ENCODE results near the gene WSB1.
A peak's percentile ranks its signal among the peaks of the same experiment; 100 is the strongest.
"Not testable (repeated sequence)": the region's sequence is repeated elsewhere in the genome, so short reads cannot be mapped to it uniquely, and the experiment has no call there.

Gene WSB1

DNA sequence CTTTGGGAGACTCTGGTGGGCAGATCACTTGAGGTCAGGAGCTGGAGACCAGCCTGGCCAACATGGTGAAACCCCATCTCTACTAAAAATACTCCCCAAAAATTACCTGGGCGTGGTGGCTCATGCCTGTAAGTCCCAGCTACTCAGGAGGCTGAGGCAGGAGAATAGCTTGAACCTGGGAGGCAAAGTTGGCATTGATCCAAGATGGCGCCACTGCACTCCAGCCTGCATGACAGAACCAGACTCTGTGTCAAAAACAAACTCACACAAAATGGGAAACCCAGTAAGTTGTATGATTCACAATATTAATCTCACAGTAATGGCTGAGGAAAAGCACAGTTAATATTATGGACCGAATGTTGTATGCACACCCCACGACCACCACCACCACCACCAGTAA lies 24.3 kb downstream of the WSB1 start:
- no peak for DNase-seq

DNA sequence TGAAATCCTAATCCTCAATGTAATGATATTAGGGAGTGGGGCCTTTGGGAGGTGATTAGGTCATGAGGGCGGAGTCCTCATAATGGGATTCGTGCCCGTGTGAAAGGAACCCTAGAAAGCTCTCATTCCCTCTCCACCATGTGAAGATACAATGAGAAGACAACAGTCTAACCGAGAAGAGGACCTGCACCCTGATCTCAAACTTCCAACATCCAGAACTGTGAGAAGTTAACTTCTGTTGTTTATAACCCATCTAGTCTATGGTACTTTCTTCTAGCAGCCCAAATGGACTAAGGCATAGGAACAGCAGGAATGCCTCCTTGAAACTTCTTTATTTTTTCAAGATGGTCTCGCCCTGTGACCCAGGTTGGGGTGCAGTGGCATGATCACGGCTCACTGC lies 24.7 kb downstream of the WSB1 start:
- DNase-seq: no peak

DNA sequence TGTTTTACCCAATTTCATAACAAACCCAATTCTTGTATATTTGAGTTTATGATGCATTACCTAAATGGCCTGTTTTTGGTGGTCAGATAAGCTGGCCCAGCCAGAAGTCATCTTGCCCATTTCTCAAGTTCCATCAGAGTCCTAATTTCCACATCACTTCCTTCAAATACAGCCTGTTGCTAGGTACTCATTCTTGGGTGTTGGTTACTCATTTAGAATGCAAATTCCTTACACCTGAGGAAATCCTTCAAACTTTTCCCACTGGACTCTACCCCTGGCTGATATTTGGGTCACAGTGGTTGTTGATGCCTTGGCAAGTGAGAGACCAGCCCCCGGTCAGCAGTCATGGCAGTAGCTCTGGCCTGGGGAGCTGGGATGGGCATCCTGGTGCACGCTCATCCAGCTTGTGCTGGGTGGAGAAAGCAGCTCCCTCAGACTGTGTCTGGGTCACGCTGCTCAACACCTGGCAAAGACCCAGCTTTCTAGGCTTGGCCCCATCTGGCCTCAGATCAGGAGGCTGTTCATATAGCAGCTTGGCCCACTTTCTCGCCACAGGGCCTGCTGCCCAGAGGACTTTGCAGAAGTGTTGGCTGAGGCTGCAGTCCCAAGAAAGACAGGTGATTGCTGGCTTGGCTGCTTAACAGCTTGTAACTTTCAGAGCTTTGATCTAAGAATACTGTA lies 25.8 kb downstream of the WSB1 start:
- DNase-seq: no peak

DNA sequence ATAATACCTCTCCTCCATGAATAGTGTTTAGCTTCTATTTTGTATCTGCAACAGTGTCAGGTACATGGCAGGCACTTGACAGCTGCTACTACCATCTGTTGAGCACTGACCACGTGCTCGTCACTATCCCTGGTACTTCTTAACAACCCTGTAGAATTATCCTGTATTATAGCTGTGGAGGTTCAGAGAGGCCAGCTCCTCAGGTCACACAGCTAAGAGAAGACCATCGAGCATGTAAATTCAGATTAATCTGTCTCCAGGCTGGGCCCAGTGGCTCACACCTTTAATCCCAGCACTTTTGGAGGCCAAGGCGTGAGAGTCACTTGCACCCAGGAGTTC lies 26.3 kb downstream of the WSB1 start:
- DNase-seq: no peak

DNA sequence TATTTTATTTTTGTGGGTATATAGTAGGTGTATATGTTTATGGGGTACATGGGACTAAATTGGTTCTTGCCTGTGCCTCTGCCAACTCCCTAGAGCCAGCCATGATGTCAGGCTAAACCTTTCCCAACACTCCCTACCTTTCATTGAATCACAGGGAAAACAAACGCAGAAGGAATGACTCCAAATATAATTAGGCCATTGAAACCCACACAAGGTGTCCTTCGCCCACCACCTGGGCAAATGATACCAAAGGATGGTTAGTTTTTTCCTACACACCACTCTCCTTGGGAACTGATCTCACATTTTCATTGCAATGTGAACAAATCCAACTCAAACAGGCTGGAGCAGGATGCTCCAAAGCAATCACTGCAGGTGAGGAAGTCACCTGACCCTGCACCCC lies 27.5 kb downstream of the WSB1 start:
- no peak for DNase-seq

DNA sequence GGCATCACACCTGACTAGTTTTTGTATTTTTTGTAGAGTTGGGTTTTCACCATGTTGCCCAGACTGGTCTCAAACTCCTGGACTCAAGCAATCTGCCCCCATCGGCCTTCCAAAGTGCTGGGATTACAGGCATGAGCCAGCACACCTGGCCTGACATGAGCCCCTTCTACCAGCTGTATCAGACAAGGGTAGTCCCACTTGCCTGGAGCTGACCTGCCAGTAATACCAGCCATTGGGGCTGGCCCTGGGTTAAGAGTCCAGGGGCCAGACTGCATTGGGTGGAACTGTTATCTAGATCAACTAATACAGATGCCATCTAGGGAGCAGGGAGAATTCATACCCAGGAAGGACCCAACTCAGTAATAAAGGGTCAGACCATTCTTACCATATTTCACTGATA lies 28.1 kb downstream of the WSB1 start:
- DNase-seq: no peak

DNA sequence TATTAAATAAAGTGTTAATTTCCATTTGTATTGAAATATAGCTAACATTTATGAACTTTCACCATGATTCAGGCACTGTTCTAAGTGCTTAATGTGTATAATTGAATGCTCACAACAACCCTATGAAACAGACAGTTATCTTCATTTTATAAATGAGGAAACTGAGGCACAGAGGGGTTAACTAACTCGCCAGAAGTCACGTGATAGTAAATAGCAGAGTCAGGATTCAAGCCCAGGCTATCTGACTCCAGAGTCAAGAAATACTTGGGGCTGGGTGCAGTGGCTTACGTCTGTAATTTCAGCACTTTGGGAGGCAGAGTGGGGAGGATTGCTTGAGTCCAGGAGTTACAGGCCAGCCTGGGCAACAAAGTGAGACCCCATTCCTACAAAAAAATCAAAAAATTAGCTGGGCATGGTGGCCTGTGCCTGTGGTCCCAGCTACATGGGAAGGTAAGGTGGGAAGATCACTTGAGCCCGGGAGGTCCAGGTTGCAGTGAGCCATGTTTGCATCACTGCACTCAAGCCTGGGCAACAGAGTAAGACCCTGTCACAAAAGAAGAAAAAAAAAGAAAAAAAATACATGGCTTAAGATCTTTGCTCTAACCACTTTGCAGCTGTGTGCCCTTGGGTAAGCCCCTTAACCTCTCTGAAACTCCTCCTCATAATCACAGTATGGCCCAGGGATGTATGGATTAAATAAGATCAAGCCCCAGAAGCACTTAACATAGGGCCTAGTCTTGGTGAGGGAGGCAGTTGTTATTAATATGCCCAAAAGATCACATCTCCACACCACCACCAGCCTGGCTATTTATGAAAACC lies 29.0 kb downstream of the WSB1 start:
- DNase-seq: no peak

DNA sequence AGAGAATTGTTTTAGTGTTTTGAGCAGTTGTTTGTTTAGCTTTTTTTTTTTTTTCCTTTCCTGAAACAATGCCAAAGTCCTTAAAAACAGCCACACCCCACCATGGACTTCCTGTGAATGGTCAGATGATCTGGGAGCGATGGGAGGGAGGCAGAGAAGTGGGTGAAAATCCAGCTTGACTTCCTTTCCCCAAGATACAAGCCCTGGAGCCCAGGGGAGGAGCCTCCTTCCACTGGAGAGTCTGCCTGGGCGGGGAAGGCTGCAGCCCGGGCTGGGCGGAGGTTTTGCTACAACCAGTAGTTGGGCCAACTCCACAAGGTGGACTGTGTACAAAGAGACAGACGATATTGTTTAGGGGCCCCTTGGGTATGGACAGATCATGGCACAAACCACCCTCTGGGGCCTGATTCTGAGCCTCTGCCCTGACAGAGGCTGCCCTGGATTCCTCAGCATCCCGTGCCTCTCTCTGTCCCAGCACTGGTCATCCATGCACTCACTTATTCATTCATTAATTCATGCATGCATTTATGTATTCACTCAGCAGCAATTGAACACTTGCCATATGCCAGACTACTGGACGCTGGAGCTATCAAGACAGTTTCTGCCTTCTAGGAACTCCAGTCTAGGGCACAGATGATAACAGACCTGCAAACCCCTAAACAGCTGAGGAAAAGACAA lies 29.8 kb downstream of the WSB1 start:
- DNase-seq: no peak

DNA sequence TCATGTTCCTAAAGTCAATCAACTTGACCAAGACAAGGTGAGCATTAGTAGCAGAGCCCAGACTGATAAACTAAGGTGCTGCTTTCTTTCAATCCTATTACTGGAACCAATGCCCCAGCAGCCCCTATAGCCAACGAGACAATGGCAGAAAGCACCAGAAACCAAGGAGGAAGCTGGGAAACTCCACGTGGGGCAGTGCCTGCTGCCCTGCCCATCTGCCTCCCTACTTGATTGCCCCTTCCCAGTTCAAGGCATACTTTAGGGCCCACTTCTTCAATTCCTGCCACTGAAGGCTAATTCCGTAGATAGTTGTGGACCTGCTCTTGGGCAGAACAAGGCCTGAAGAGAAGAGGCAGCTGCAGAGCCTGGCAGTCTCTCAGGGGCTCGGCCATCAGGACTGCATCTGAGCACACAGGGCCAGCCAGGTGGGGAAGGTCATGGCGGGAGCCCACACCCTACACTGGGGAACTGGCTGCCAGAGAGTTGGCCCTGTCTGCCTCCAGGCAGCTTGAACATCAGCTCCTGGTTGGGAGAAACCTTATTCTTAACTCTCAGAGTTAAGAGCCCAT lies 30.9 kb downstream of the WSB1 start:
- DNase-seq: no peak

DNA sequence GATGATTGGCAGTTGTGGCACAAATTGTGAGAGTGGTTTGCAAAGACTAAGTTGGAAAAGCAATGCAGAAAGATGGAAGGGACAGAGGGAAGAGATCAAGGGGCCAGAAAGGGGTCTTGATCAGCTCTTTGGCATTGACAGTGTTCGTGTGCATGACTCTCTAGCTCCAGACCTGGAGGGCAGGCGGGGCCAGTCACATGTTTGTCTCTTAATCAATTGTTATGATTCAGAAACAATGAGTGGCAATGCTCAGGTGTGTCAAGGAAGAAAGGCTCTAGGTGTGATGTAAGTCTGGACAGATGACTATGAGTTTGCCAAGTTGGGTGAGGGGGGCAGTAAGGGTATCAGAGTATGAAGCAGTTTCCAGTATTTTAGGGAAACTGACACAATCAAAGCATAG lies 32.1 kb downstream of the WSB1 start:
- DNase-seq: no peak

DNA sequence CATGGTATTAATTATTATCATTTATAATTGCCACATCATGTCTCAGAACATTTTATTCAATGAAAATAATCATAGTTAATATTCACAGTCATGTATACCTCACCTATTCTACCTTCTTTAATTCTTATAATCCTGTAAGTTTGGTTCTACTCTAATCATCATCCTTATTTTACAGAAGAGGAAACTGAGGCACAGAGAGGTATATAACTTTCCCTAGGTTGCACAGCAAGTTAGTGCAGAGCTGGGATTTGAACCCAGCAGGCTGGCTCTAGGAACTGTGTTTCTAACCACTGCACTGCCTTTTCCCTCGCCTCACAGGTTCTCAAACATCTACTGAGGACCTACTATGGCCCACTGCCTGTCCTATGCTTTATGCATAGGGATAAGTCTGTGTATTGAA lies 32.7 kb downstream of the WSB1 start:
- no peak for DNase-seq

DNA sequence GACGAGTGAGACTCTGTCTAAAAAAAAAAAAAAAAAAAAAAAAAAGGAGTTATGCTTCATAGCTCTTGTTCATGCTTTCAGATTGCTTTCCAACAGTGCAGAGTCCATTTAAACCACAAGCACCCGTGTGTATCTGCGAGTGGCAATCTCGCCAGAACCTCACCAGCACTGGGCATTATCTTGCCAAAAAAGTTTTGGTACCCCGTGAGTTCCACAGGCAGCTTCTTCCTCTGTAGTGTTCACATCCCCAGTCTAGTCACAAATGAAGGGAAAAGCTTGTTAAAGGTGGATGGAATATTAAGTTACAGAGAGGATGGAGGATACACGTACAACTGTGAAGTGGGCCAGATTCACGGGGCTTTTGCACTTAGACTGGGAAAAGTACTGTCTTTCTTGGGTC lies 33.5 kb downstream of the WSB1 start:
- no peak for DNase-seq

DNA sequence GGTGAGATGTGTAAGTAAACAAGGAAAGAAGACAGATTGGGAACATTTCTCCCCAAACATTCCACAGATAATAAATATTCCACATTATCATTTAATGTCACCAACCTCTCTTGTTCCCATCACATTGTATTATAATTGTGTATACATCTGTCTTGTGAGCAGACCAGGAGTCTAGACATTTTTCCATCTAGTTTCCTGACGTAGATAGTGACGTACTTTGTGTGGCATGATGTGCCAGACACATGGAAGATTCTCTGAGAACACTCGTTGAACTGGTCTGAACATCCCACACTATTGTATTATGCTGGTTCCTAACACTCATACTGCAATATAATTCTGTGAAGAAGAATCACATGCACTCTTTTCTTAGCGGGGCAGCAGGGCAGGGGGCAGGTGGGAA lies 34.0 kb downstream of the WSB1 start:
- no peak for DNase-seq

DNA sequence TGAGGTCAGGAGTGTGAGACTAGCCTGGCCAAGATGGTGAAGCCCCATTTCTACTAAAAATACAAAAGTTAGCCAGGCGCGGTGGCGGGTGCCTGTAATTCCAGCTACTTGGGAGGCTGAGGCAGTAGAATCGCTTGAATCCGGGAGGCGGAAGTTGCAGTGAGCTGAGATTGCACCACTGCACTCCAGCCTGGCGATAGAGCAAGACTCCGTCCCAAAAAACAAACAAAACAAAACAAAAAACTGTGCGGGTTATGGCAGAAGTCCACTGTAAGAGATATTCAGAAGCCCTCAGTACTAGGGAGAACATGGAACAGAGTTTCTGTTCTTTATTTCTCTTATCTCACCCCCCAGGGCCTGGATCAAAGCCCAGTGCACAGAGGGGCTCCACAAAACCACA lies 34.8 kb downstream of the WSB1 start:
- not testable (repeated sequence) for DNase-seq

DNA sequence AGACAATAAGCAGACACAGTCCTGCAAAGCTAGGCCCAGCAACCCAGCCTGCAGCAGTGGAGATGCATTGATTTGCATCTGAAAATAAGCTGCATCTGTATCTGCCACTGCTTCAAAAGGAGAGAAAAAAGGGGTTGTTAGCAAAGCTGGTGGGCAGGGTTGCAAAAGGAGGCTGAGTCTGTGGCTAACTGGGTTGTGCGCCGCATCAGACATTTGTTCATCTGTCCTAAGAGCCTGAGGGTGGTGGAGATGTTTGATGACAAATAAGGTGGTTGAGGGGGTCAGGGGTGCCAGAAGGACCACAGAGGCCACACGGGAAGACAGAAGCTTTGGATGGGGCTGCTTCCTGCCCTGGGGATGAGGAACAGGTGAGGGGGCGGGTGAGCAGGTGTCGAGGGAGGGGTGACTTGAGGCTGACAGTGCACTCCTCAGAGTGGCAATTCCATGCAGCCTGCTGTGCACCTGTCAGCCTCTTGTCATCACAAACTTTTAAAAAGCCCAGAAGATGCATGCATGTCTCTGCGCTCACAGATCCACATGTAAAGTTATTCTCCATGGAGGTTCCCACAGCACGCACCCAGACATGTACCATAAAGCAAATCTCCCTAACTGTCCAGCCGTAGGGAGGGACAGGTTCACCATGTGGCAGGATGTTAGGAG lies 35.4 kb downstream of the WSB1 start:
- no peak for DNase-seq

DNA sequence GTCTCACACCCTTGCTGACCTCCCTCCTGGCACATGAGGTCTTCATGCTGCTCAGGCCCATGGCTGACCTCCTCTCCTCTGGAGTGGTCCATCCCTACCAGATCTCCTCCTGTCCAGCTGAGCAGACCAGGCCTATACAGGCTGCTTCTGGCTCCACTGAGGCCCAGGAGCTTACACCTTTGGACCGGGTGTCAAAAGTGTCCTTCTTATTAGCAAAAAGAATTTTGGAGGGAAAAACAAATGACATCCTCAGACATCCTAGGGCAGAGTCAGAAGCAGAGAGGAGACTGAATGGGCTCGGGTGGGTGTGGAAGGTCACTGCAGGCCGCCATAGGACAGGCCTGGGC lies 38.1 kb downstream of the WSB1 start:
- DNase-seq: no peak

DNA sequence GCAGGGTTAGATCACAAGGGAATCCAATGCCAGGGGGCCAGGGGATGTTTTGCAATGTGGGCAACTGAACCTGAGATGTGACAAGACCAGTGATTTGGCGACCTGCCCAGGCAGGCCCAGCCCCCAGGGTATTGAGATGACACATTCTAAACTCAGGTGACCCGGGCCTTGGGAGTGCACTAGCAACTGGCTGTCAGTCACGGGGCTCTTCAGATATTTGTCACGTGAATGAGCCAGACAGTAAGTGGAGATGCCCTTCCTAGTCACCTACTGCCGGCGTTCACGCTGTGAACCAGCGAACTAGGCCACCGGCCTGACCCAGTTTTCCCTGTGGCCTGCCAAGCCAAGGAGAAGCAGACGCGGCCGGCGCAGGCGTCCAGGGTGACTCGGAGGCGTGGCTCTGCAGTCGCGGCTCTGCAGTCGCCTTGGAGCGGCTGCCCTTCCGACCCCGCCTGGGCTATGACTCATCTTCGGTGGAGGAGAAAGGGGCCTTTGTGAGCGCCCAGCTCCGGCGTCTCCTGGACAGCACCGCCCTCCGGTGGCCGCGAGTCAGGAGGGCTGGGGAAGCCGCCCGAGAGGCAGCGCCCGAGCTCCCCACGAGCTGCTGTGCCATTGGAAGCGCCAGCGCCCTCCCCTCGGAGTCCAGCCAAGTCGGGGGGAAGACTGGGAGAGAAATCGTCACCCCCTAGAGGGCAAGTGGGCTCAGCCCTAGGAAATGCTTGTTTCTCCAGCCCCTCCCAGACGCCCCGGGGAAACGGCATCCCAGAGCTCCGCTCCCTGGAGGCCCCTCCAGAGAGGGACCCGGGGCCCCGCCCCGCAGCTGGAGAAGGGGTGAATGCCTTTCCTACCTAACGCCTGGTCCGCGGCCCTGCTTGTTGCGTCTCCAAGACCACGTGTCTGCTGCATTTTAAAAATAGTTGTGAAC lies 38.8 kb downstream of the WSB1 start:
- peak; percentile 72 to 77 for DNase-seq

DNA sequence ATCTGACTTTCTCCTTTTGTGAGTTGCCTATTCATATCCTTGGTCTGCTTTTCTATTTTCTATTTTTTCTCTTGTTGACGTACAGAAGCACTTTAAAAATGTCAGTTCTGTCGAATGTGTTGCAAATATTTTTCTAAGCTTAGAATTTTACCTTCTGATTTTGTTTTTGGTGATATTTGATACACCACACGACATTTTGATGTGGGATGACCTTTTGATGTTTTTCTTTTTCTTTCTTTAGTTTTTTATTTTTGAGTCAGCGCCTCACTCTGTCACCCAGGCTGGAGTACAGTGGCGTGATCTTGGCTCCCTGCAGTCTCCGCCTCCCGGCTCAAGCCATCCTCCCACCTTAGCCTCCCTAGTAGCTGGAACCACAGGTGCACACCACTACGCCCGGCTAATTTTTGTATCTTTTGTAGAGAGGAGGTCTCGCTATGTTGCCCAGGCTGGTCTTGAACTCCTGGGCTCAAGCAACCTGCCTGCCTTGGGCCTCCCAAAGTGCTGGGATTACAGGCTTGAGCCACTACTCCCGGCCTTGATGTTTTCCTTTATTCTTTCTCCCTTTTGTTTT lies 39.6 kb downstream of the WSB1 start:
- DNase-seq: no peak

DNA sequence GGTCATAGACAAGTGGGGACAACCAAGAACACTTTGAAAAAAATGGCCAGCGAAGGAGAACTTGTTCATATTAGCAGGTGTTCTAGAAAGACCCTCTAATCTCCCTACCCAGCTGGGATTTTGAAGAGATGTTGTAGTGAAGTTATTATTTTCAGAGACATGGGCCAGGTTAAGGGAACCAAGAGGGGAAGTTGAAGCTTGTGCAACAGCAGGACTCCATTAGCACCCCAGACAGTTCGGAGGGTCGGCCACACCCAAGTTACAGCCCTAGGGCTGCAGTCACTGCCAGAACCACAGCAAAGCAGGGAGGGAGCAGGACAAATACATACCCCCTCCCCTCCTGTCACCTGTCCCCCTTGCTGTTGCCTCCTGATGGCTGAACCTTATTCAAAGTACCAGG lies 42.3 kb downstream of the WSB1 start:
- no peak for DNase-seq

DNA sequence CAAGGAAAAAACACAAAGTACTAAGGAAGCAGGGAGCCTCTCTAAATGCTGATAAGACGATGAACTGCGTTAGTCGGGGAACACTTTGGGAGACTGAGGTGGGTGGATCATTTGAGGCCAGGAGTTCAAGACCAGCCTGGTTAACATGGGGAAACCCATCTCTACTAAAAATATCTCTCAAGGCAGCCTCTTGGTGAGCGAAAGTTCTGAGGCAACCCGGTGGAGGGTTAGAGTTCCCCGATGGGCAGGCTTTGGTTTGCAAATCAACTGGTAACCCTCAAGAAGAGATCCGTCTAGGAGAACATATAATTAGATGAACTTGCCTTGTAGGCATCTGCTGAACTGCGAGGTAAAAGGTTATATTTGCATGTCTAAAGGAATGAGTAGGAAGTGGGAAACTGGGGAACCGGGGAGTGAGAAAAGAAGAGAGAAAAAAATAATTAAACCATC lies 44.6 kb downstream of the WSB1 start:
- no peak for DNase-seq

DNA sequence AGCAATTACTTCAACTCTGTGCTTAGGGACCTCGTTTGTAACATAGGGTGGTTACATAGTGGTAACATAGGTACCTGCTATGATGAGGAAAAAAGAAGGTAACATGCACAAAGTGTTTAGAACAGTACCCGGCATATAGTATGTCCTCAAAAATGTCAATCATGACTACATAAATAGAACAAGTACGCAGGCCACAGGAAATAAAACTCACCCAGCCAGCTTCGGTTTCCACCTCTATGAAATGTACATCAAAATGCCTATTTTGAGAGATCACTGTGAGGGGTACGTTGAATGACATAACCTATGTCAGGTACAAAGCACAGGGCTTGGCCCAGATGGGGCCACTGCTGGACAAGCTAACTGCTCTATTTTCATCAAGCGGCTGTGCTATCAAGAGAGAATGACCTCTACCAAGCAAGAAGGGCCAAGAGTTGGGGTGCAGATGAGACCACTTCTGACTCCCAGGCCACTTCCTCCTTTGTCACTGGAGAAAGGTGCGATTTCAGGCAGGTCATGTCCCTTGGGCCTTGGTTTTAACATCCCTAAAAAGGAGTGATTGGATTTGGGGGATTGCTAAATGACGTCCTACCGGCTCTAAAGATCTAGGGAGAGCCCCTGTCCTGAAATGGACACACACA lies 45.4 kb downstream of the WSB1 start:
- DNase-seq: no peak

Data from NCI-H2081 (cell line).